Naive thymus-derived CD4-positive, alpha-beta T cell (primary cell): Measurements from ENCODE around the gene NTN5. TPM values are rescaled to one million over a fixed set of nuclear protein-coding genes. Genes with fewer than 3 reads are reported as not detected.
"Not testable (repeated sequence)": the region's sequence is repeated elsewhere in the genome, so short reads cannot be mapped to it uniquely, and the experiment has no call there.

Experiments used
- ATAC-seq: fragments of 150-1000 bp; cut with Tn5 transposase; 2 replicates; pipeline ENCODE4 v1.10.0; 2021; ENCODE audit warnings: mild to moderate bottlenecking, moderate library complexity
- CTCF ChIA-PET: fragments of 350-600 bp; sonication (Branson Sonifier 250); formaldehyde crosslinking; loops from one replicate; lab custom pipeline; 2021; ENCODE audit warnings: antibody characterized with exemption; lab: Charles Lee
- POLR2A ChIA-PET: fragments of 350-600 bp; sonication (Branson Sonifier 250); formaldehyde crosslinking; loops from one replicate; lab custom pipeline; 2021; ENCODE audit warnings: antibody characterized with exemption, inconsistent platforms; lab: Charles Lee
- DNase-seq, 9 donors: peaks; one replicate each; pipeline versions ENCODE4 v3.0.0 to v3.0.0-alpha.2; 2020 to 2022; ENCODE audit warnings: mixed read lengths in 1 of 9
- H3K27ac ChIP-seq: one replicate; pipeline ENCODE4 v1.7.0; 2013; ENCODE audit warnings: mild to moderate bottlenecking, low read depth, low read length, moderate library complexity
- H3K27me3 ChIP-seq, 2 donors: one replicate each; pipeline ENCODE4 v1.7.0; 2013; ENCODE audit warnings: low read length in 2 of 2, mild to moderate bottlenecking in 2 of 2, moderate library complexity in 2 of 2; ENCODE audit not compliant: control insufficient read depth in 2 of 2, insufficient read depth in 2 of 2
- H3K36me3 ChIP-seq, 3 experiments: 1 replicate in 2 of 3; 2 replicates in 1 of 3; pipeline ENCODE4 v1.7.0; 2013; ENCODE audit warnings: low read length in 3 of 3, mild to moderate bottlenecking in 3 of 3, moderate library complexity in 1 of 3; ENCODE audit not compliant: insufficient read depth in 3 of 3, control insufficient read depth in 2 of 3
- H3K4me1 ChIP-seq, 2 donors: one replicate each; pipeline ENCODE4 v1.7.0; 2013; ENCODE audit warnings: low read length in 2 of 2, mild to moderate bottlenecking in 2 of 2, moderate library complexity in 1 of 2; ENCODE audit not compliant: control insufficient read depth in 2 of 2, insufficient read depth in 2 of 2
- H3K4me3 ChIP-seq: 2 replicates; pipeline ENCODE4 v1.7.0; 2013; ENCODE audit warnings: mild to moderate bottlenecking, low read length
- H3K9me3 ChIP-seq, 3 experiments: 1 replicate in 2 of 3; 2 replicates in 1 of 3; pipeline ENCODE4 v1.7.0; 2013; ENCODE audit warnings: low read length in 3 of 3; ENCODE audit not compliant: control insufficient read depth in 2 of 3
- H3K27ac Mint-ChIP-seq, 9 donors: one replicate each; pipeline ENCODE4 v1.8.0; 2020 to 2022; ENCODE audit warnings: mixed read lengths in 9 of 9, mild to moderate bottlenecking in 8 of 9, moderate library complexity in 5 of 9, inconsistent platforms in 2 of 9
- H3K27me3 Mint-ChIP-seq, 5 donors: one replicate each; pipeline ENCODE4 v1.8.0; 2021 to 2022; ENCODE audit warnings: mixed read lengths in 5 of 5, mild to moderate bottlenecking in 1 of 5
- H3K36me3 Mint-ChIP-seq, 5 donors: one replicate each; pipeline ENCODE4 v1.8.0; 2020 to 2022; ENCODE audit warnings: mixed read lengths in 5 of 5, mild to moderate bottlenecking in 3 of 5, inconsistent platforms in 1 of 5
- H3K4me1 Mint-ChIP-seq, 7 donors: one replicate each; pipeline ENCODE4 v1.8.0; 2020 to 2022; ENCODE audit warnings: mixed read lengths in 7 of 7, mild to moderate bottlenecking in 3 of 7, inconsistent platforms in 1 of 7
- H3K4me3 Mint-ChIP-seq, 10 donors: one replicate each; pipeline ENCODE4 v1.8.0; 2020 to 2022; ENCODE audit warnings: mild to moderate bottlenecking in 10 of 10, mixed read lengths in 10 of 10, moderate library complexity in 6 of 10, inconsistent platforms in 2 of 10
- H3K9me3 Mint-ChIP-seq, 11 donors: one replicate each; pipeline ENCODE4 v1.8.0; 2020 to 2022; ENCODE audit warnings: mixed read lengths in 11 of 11, mild to moderate bottlenecking in 4 of 11, inconsistent platforms in 1 of 11, moderate library complexity in 1 of 11
- intact Hi-C, 2 donors: fragments of 100-400 bp; cut with micrococcal nuclease; formaldehyde crosslinking; loops; one replicate each; pipeline ENCODE4 v1.15.1; 2023
- polyA plus RNA-seq, 2 donors: library from polyadenylated mRNA; unstranded; fragments of 300-500 nt; fragmentation: Illumina TruSeq; gene quantifications; one replicate each; pipeline ENCODE4 v1.2.3, GENCODE V29; 2021
- total RNA-seq, 6 experiments: library from RNA in 5 of 6; stranded (reverse) in 5 of 6; gene quantifications; 1 replicate in 5 of 6; 2 replicates in 1 of 6; pipeline ENCODE4 v1.2.3 and lab custom pipeline; 2021 to 2026

NTN5 gene
- total and polyA plus RNA-seq, 7 experiments from 2014 or later = 0.41 to 5.9 (median 2.9) TPM

DNA sequence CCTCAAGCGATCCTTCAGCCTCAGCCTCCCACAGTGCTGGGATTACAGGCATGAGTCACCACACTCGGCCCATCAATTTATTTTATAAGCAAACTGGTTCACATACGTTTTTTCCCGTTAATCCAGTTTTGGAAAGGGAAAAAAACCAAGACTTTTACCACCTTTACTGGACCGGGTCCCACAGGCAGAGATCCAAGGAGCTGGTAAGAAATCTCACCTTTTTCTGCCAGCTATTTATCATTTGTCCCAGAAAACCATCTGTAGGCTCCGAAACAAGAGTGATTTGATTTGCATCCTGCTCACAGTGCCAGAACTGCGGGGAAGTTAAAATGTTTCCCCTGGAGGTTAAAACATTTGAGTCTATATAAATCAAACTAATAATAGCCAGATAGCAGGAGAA lies 16.6 kb upstream of the NTN5 start:
- no peak for DNase-seq
- H3K9me3 ChIP-seq = no peaks in the 10 kb centered on the region
- no peaks in the 10 kb centered on the region for H3K4me1 ChIP-seq
- no peak overlapping the region for H3K27ac ChIP-seq
- H3K36me3 ChIP-seq = no peaks in the 10 kb centered on the region
- intact Hi-C loops = no loop called here
- Mint-ChIP-seq H3K9me3 (no peaks in the 10 kb centered on the region), H3K4me1 (no peaks in the 10 kb centered on the region), H3K27ac (no peak overlapping the region), H3K27me3 (no peaks in the 10 kb centered on the region), H3K36me3 (peaks cover 0 to 2% (median 0%) of the 10 kb centered on the region in 5 donors), H3K4me3 (no peak overlapping the region)
- H3K27me3 ChIP-seq = no peaks in the 10 kb centered on the region
- ChIA-PET POLR2A (interaction anchor here (0.6 to 0.7 kb wide), 2 partner anchors 46 to 295 kb away, joined by 3 read pairs; no protein-coding TSS in a partner anchor), CTCF (interaction anchor here (0.6 kb wide), 1 partner anchor 49 kb away, joined by 3 read pairs; no protein-coding TSS in a partner anchor)
- no peak overlapping the region for H3K4me3 ChIP-seq
- no peak for ATAC-seq

GRCh38 chr19:48687776-48688175 lies 15.0 kb upstream of the NTN5 start:
- H3K27ac Mint-ChIP-seq = no peak overlapping the region
- ATAC-seq = no peak

GRCh38 chr19:48686637-48687036 lies 13.8 kb upstream of the NTN5 start:
- H3K9me3 ChIP-seq, H3K36me3 ChIP-seq, H3K27me3 ChIP-seq, ATAC-seq, CTCF ChIA-PET, H3K36me3 Mint-ChIP-seq, H3K27ac ChIP-seq, H3K4me3 Mint-ChIP-seq, DNase-seq, H3K27me3 Mint-ChIP-seq, H3K9me3 Mint-ChIP-seq, H3K27ac Mint-ChIP-seq, H3K4me1 ChIP-seq, POLR2A ChIA-PET, H3K4me1 Mint-ChIP-seq, H3K4me3 ChIP-seq, intact Hi-C loops: not testable (repeated sequence)

More at GRCh38 chr19:48687776-48688175, 15.0 kb upstream of the NTN5 start:
- DNase-seq = no peak
- Histone ChIP-seq H3K27me3 (no peaks in the 10 kb centered on the region), H3K4me1 (no peaks in the 10 kb centered on the region), H3K9me3 (no peaks in the 10 kb centered on the region), H3K36me3 (no peaks in the 10 kb centered on the region), H3K27ac (no peak overlapping the region), H3K4me3 (no peak overlapping the region)
- Mint-ChIP-seq H3K4me3 (no peak overlapping the region), H3K27me3 (no peaks in the 10 kb centered on the region), H3K9me3 (no peaks in the 10 kb centered on the region), H3K36me3 (peaks cover 0 to 2% (median 0%) of the 10 kb centered on the region in 5 donors), H3K4me1 (peaks cover 0 to 5% (median 0%) of the 10 kb centered on the region in 7 donors)
- ChIA-PET CTCF (no interaction called here), POLR2A (no interaction called here)
- intact Hi-C loops = no loop called here

- H3K36me3 Mint-ChIP-seq = peaks cover 0 to 2% (median 0%) of the 10 kb centered on the region in 5 donors
- DNase-seq = no peak
- Histone ChIP-seq H3K27me3 (no peaks in the 10 kb centered on the region), H3K27ac (no peak overlapping the region), H3K9me3 (no peaks in the 10 kb centered on the region), H3K36me3 (no peaks in the 10 kb centered on the region), H3K4me1 (no peaks in the 10 kb centered on the region), H3K4me3 (no peak overlapping the region)
- ChIA-PET POLR2A (no interaction called here), CTCF (no interaction called here)
- H3K4me3 Mint-ChIP-seq = no peak overlapping the region
- H3K27ac Mint-ChIP-seq = no peak overlapping the region
- ATAC-seq = no peak
- no peaks in the 10 kb centered on the region for H3K9me3 Mint-ChIP-seq
- no peaks in the 10 kb centered on the region for H3K27me3 Mint-ChIP-seq
- intact Hi-C loops = no loop called here
- peaks cover 0 to 5% (median 0%) of the 10 kb centered on the region in 7 donors for H3K4me1 Mint-ChIP-seq
These were observed 13.3 kb upstream of the NTN5 start for GRCh38 chr19:48686088-48686487.

DNA sequence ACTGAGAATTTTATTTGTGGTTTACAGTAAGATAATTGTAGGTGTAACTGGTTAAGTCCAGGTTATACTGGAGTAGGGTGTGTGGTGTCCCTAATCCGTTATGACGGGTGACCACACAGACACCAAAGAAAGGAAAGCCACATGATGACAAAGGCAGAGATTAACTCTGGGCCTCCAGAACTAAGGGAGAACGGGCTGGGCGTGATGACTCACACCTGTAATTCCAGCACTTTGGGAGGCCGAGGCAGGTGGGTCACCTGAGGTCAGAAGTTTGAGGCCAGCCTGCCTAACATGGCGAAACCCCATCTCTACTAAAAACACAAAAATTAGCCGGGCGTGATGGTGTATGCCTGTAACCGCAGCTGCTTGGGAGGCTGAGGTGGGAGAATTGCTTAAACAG lies 12.8 kb upstream of the NTN5 start:
- no peaks in the 10 kb centered on the region for H3K9me3 ChIP-seq
- H3K36me3 ChIP-seq = no peaks in the 10 kb centered on the region
- H3K27ac ChIP-seq = no peak overlapping the region
- H3K4me1 ChIP-seq = no peaks in the 10 kb centered on the region
- Mint-ChIP-seq H3K27me3 (no peaks in the 10 kb centered on the region), H3K27ac (no peak overlapping the region), H3K4me3 (no peak overlapping the region), H3K4me1 (peaks cover 0 to 5% (median 0%) of the 10 kb centered on the region in 7 donors), H3K36me3 (peaks cover 0 to 2% (median 0%) of the 10 kb centered on the region in 5 donors), H3K9me3 (no peaks in the 10 kb centered on the region)
- CTCF ChIA-PET = no interaction called here
- H3K4me3 ChIP-seq = no peak overlapping the region
- ATAC-seq (no peak), DNase-seq (no peak)
- POLR2A ChIA-PET = no interaction called here
- H3K27me3 ChIP-seq = no peaks in the 10 kb centered on the region
- intact Hi-C loops = no loop called here

DNA sequence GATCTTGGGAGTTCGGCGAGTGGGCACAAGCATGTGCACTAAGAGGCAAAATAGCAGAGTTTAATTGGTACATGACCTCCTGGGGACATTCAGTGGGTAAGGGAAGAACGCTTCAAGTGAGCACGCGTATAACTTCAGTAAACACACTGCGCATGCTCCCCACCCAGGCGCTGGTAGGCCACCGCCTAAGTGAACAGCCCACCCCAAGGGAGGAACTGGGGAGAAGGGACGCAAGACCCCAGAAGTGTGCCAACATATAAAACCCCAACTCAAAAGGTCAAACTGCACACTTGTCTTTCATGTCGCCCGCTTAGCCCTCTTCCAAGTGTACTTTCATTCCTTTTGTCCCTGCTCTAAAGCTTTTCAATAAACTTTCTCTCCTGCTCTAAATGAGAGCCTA lies 10.5 kb upstream of the NTN5 start:
- Histone ChIP-seq H3K4me1 (no peaks in the 10 kb centered on the region), H3K27me3 (no peaks in the 10 kb centered on the region), H3K36me3 (no peaks in the 10 kb centered on the region), H3K27ac (no peak overlapping the region), H3K4me3 (no peak overlapping the region), H3K9me3 (no peaks in the 10 kb centered on the region)
- peak in 3 of 9 donors; percentile 10 to 26 (median 12) for DNase-seq
- H3K4me1 Mint-ChIP-seq = peaks cover 0 to 5% (median 0%) of the 10 kb centered on the region in 7 donors
- peak overlapping the region in 1 of 9 donors; percentile 47 for H3K27ac Mint-ChIP-seq
- no peaks in the 10 kb centered on the region for H3K36me3 Mint-ChIP-seq
- no peaks in the 10 kb centered on the region for H3K27me3 Mint-ChIP-seq
- ChIA-PET POLR2A (interaction anchor here (0.7 kb wide), 1 partner anchor 19 kb away, joined by 3 read pairs; no protein-coding TSS in a partner anchor), CTCF (interaction anchor here (0.6 kb wide), 1 partner anchor 988 kb away, joined by 3 read pairs; no protein-coding TSS in a partner anchor)
- ATAC-seq = peak; percentile 47
- intact Hi-C loops = no loop called here
- H3K4me3 Mint-ChIP-seq = peak overlapping the region in 5 of 10 donors; percentile 9 to 43 (median 41)
- H3K9me3 Mint-ChIP-seq = no peaks in the 10 kb centered on the region

DNA sequence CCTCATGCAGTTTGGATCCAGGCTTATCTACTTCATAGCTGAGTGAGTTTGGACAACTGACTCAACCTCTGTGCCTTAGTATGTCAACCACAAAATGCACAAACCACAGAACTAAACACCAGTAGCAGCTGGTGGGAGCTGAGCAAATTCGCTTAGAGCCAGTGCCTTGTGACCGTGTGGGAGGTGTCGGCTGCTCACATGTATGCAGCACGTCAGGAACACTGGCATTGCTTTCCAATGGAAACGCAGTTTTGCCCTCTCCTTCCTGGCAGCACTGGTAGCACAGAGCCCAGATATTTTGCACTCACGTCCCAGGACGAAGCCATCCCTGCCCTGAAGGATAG lies 8.3 kb upstream of the NTN5 start:
- Mint-ChIP-seq H3K4me3 (no peak overlapping the region), H3K36me3 (no peaks in the 10 kb centered on the region), H3K27ac (no peak overlapping the region), H3K4me1 (peaks cover 0 to 5% (median 0%) of the 10 kb centered on the region in 7 donors), H3K27me3 (no peaks in the 10 kb centered on the region), H3K9me3 (no peaks in the 10 kb centered on the region)
- H3K4me1 ChIP-seq = no peaks in the 10 kb centered on the region
- ATAC-seq (no peak), DNase-seq (no peak)
- no peaks in the 10 kb centered on the region for H3K27me3 ChIP-seq
- intact Hi-C loops = no loop called here
- no peaks in the 10 kb centered on the region for H3K36me3 ChIP-seq
- no peak overlapping the region for H3K4me3 ChIP-seq
- no peaks in the 10 kb centered on the region for H3K9me3 ChIP-seq
- H3K27ac ChIP-seq = no peak overlapping the region
- POLR2A ChIA-PET = no interaction called here
- CTCF ChIA-PET = no interaction called here
